Measurements from ENCODE around the gene IFNE. TPM values are rescaled to one million over a fixed set of nuclear protein-coding genes. Genes with fewer than 3 reads are reported as not detected.
A peak's percentile ranks its signal among the peaks of the same experiment; 100 is the strongest.
"Not testable (repeated sequence)": the region's sequence is repeated elsewhere in the genome, so short reads cannot be mapped to it uniquely, and the experiment has no call there.

The IFNE gene
- total RNA-seq, 1 donor from 2014 or later: under 0.01 TPM

- DNase-seq (ENCODE audit: low spot score in 2 of 2): no peak
- no peak for FAIRE-seq
Measured at GRCh38 chr9:21502586-21502985, 20.5 kb upstream of the IFNE start.

GRCh38 chr9:21499912-21500311, 17.8 kb upstream of the IFNE start:
- DNase-seq (ENCODE audit: low spot score in 2 of 2) (no peak), FAIRE-seq (no peak)

- no peak for FAIRE-seq
- no peak for DNase-seq (ENCODE audit: low spot score in 2 of 2)
Measured at GRCh38 chr9:21491756-21492155, 9.6 kb upstream of the IFNE start.

GRCh38 chr9:21481470-21482056, 550 bp downstream of the IFNE start:
- DNase-seq (ENCODE audit: low spot score in 2 of 2) (no peak), FAIRE-seq (peak; percentile 15)

DNA sequence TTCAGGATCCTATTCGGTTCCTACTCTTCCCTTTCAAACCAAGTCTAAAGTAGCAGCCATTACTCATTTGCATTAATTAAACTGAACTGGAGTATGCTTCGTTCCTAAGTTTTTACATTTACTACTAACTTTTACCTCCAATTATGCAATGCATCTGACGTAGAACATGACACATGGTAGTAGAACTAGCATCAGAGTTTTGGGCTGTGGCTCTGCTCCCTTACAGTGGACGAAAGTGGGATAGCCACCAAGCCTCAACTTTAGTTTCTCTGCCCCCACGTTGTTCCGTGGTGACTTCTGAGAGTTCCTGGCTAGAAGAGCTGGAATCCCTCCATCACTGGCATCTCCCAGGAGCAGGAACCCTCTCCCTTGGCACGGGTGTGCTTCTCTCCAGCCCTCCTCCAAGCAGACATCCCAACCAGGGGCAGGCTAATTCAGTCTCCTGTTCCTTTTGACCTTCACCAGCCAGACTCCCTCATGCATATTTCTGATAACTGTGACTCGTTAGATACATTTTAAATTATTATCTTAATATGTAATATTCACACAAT, 2.9 kb downstream of the IFNE start:
- FAIRE-seq (no peak), DNase-seq (ENCODE audit: low spot score in 2 of 2) (no peak)

- DNase-seq (ENCODE audit: low spot score in 2 of 2) (no peak), FAIRE-seq (no peak)
Measured at GRCh38 chr9:21477466-21477865, 4.6 kb downstream of the IFNE start.

DNA sequence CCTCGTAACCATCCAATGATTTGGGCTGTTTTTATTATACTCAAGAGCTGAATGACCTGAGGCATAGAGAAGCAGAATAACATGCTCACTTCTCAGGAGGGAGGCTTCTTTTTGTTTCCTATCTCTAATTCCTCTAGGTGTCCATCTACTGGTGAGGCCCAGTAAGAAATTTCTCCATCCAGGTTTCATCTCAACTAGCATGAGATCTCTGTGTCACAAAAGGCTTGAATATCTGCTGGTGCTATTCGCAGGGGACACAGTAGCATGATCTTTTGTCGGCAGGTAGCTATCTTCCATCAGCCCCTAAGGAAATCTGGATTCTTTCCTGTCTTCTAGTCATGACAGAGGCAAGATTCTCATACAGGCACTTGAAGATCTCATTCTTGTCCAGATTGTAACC, 8.9 kb downstream of the IFNE start:
- DNase-seq (ENCODE audit: low spot score in 2 of 2) (no peak), FAIRE-seq (no peak)

- DNase-seq (ENCODE audit: low spot score in 2 of 2) (no peak), FAIRE-seq (peak; percentile 43)
Measured at GRCh38 chr9:21470126-21470525, 12.0 kb downstream of the IFNE start.

DNA sequence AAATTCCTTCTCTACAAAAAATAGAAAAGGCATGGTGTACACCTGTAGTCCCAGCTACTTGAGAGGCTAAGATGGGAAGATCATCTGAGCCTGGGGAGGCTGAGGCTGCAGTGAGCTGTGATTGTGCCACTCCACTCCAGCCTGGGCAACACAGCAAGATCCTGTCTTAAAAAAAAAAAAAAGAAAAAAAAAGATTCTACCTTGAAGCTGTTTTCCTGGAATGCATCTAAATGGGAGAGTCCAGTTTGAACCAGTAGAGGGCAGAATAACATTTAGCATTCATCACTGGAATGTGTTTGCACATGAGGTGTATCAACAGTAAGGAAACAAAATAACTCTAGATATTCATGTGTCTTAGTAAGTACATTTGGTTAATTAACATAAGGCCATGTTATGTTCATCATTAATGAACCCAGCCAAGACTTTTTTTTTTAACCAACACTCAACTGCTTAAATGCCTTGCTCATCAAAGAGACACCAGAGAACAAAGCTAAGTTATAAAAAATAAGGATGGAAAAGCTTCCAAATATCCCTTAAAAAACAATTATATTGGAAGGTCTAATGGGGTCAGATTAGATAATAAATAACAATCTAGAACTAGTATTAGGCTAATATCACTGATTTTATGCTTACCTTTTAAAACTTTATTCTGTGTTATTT, 16.1 kb downstream of the IFNE start:
- FAIRE-seq (peak; percentile 85), DNase-seq (ENCODE audit: low spot score in 2 of 2) (peak; percentile 7 to 35)

DNA sequence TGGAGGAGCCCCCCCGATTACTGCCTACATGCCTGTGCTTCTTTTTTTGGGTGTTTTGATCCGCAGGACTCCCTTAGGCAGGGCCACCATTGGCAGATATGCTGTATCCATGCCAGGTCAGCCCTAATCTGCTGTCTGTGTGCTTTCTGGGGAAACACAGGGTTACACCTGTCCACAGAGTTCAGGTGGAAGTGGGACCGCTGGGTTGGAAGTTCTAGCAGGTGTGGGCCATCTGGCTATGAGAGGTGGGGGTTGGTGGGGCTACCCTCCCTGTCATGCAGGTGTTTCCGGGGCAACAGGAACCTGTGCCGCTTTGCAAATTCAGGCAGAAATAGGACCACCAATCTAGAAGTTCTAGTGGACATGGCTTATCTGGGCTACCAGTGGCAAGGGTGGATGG, 17.0 kb downstream of the IFNE start:
- FAIRE-seq (no peak), DNase-seq (ENCODE audit: low spot score in 2 of 2) (no peak)

GRCh38 chr9:21461377-21461776, 20.7 kb downstream of the IFNE start:
- no peak for DNase-seq (ENCODE audit: low spot score in 2 of 2)
- FAIRE-seq: no peak

DNA sequence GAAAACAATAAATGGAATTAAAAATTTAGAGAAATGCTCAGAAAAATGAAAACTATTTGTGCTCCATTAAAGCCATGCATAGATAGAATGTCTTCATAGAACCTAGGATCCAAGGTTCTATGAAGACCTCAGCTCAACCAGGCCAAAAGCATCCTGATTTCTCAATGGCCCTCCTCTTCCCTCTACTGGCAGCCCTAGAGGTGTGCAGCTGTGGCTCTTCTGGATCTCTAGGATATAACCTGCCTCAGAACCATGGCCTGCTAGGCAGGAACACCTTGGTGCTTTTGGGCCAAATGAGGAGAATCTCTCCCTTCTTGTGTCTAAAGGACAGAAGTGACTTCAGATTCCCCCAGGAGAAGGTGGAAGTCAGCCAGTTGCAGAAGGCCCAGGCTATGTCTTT, 26.8 kb downstream of the IFNE start:
- FAIRE-seq (no peak), DNase-seq (ENCODE audit: low spot score in 2 of 2) (peak in 1 of 2 donors; percentile 7)

GRCh38 chr9:21454149-21454548, 28.0 kb downstream of the IFNE start:
- DNase-seq (ENCODE audit: low spot score in 2 of 2) (no peak), FAIRE-seq (no peak)

DNA sequence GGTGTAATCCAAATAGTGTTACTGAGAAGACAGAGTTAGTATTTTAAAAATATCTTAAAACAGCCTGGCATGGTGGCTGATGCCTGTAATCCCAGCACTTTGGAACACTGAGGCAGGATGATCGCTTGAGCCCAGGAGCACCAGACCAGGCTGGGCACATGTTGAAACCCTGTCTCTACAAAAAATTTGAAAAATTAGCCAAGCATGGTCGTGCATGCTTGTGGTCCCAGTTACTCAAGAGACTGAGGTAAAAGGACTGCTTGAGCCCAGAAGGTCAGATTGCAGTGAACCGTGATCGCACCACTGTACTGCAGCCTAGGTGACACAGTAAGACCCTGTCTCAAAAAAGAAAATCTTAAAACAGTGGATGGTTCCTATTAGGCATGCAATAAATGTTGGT, 29.4 kb downstream of the IFNE start:
- no peak for DNase-seq (ENCODE audit: low spot score in 2 of 2)
- FAIRE-seq: no peak

- DNase-seq (ENCODE audit: low spot score in 2 of 2) (no peak), FAIRE-seq (no peak)
Measured at GRCh38 chr9:21450733-21451394, 31.2 kb downstream of the IFNE start.

DNA sequence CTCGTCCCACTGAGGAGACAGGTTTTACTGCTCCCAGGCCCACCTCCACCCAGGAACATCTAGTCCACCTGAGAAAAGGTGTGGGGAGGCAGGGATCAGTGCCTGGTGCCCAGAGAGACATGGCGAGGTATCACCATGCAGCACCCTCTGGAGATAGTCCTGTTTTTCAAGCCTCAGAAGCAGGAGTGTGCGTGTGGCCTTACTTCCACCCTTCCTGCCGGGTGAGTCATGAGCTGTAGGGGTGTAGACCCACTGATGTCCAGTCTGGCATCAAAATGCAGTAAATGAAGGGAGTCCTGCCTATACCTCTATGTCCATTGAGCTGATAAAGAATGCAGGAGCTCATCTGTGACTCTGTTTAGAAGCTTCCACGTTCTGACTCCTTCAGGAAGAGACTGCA, 32.8 kb downstream of the IFNE start:
- DNase-seq (ENCODE audit: low spot score in 2 of 2); FAIRE-seq: not testable (repeated sequence)

GRCh38 chr9:21443849-21444625, 38.1 kb downstream of the IFNE start:
- FAIRE-seq: no peak

DNA sequence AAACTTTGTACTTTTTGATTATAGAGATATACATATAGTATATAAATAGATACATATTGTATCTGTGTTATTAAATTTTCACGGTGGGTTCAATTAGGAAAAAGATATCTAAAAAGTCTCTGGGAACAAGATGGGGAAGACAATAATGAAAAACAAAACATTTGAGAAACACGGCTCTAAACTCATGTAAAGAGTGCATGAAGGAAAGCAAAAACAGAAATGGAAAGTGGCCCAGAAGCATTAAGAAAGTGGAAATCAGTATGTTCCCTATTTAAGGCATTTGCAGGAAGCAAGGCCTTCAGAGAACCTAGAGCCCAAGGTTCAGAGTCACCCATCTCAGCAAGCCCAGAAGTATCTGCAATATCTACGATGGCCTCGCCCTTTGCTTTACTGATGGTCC, 42.0 kb downstream of the IFNE start, which contains the start of gene IFNA1:
Gene IFNA1 (plus strand): TSS at position 301 of the 400 bp plus-strand sequence. CDS start 69 bp downstream, at position 370.
- DNase-seq (ENCODE audit: low spot score in 2 of 2) (no peak), FAIRE-seq (peak; percentile 89)

More at GRCh38 chr9:21443849-21444625, 38.1 kb downstream of the IFNE start:
- DNase-seq (ENCODE audit: low spot score in 2 of 2): no peak

- FAIRE-seq; DNase-seq (ENCODE audit: low spot score in 2 of 2): not testable (repeated sequence)
Measured at GRCh38 chr9:21435015-21435383, 47.1 kb downstream of the IFNE start.

DNA sequence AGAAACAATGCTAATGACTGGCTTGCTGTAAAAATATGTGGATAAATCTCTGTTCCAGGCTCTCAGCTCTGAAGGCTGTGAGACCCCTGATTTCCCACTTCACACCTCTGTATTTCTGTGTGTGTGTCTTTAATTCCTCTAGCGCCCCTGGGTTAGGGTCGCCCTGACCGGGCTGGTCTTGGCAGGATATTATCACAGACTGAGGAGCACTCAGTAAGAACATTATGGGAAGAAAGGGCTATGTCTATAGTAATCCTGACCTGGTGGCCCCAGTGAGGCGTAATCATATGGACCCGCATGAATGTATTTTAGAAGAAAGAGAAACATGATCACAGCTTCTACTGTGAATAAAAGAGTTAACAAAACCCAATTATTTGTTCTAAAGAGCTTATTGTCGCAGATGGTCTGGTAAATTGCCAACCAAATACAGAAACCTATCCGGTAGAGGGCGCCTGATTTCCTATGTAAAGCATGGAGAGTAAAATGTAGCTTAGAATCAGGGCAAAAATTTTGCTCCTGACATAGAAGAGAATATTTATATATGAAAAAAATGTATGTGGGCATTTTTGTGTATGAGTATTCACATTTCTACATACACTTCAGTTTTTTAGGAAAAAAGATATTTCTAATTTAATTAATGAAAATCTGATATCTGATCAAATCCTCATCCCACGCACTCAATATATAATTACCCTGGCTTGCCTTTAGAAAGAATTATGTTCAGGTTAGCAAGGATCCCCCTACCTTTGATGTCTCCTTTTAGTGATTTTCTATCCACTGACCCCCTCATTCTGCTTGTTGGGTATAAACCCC, 47.7 kb downstream of the IFNE start:
- FAIRE-seq (peak; percentile 59), DNase-seq (ENCODE audit: low spot score in 2 of 2) (peak in 1 of 2 donors; percentile 6)
